ENCODE data around the gene ZNF492. TPM values are rescaled to one million over a fixed set of nuclear protein-coding genes. Genes with fewer than 3 reads are reported as not detected.

Gene ZNF492
- total RNA-seq, 1 donor from 2014 or later: 0.29 TPM

- Histone ChIP-seq H3K9me3 (no peaks in the 10 kb centered on the region), H3K27ac (no peak overlapping the region), H3K4me3 (no peak overlapping the region), H3K27me3 (no peaks in the 10 kb centered on the region), H3K4me1 (no peaks in the 10 kb centered on the region), H3K36me3 (no peaks in the 10 kb centered on the region)
- intact Hi-C loops (cut with DNase I): no loop called here
- ATAC-seq (no peak), DNase-seq (no peak)
- TF ChIP-seq CTCF (IDR thresholded peaks at IDR 0.05): no peak
These were observed 31.4 kb upstream of the ZNF492 start for GRCh38 chr19:22602631-22603272.

- Histone ChIP-seq H3K4me1 (no peaks in the 10 kb centered on the region), H3K36me3 (no peaks in the 10 kb centered on the region), H3K27me3 (no peaks in the 10 kb centered on the region), H3K9me3 (no peaks in the 10 kb centered on the region), H3K27ac (no peak overlapping the region), H3K4me3 (no peak overlapping the region)
- intact Hi-C loops (cut with DNase I): no loop called here
- no peak for TF ChIP-seq CTCF (IDR thresholded peaks at IDR 0.05)
- ATAC-seq: no peak
- DNase-seq: no peak
These were observed 30.3 kb upstream of the ZNF492 start for GRCh38 chr19:22603518-22604440.

GRCh38 chr19:22604571-22605274, 29.4 kb upstream of the ZNF492 start:
- Histone ChIP-seq H3K36me3 (no peaks in the 10 kb centered on the region), H3K4me1 (no peaks in the 10 kb centered on the region), H3K27me3 (no peaks in the 10 kb centered on the region), H3K4me3 (no peak overlapping the region), H3K9me3 (no peaks in the 10 kb centered on the region), H3K27ac (no peak overlapping the region)
- no peak for ATAC-seq
- DNase-seq: no peak
- TF ChIP-seq CTCF (IDR thresholded peaks at IDR 0.05): no peak
- intact Hi-C loops (cut with DNase I): no loop called here

GRCh38 chr19:22605275-22606211, 28.6 kb upstream of the ZNF492 start:
- Histone ChIP-seq H3K27ac (no peak overlapping the region), H3K27me3 (no peaks in the 10 kb centered on the region), H3K4me1 (no peaks in the 10 kb centered on the region), H3K4me3 (no peak overlapping the region), H3K36me3 (no peaks in the 10 kb centered on the region), H3K9me3 (no peaks in the 10 kb centered on the region)
- ATAC-seq (no peak), DNase-seq (no peak)
- intact Hi-C loops (cut with DNase I): no loop called here
- TF ChIP-seq CTCF (IDR thresholded peaks at IDR 0.05): no peak

GRCh38 chr19:22606212-22606553, 27.9 kb upstream of the ZNF492 start:
- no peaks in the 10 kb centered on the region for H3K27me3 ChIP-seq
- H3K27ac ChIP-seq: no peak overlapping the region
- TF ChIP-seq CTCF (IDR thresholded peaks at IDR 0.05): no peak
- ATAC-seq (no peak), DNase-seq (no peak)
- no peaks in the 10 kb centered on the region for H3K4me1 ChIP-seq
- intact Hi-C loops (cut with DNase I): no loop called here
- H3K9me3 ChIP-seq: no peaks in the 10 kb centered on the region
- no peak overlapping the region for H3K4me3 ChIP-seq
- no peaks in the 10 kb centered on the region for H3K36me3 ChIP-seq

All from upper lobe of right lung (tissue), 1 donor.